ENCODE data around the gene FCER2. TPM values are rescaled to one million over a fixed set of nuclear protein-coding genes. Genes with fewer than 3 reads are reported as not detected.
"Not testable (repeated sequence)": the region's sequence is repeated elsewhere in the genome, so short reads cannot be mapped to it uniquely, and the experiment has no call there.

Gene FCER2, protein sequence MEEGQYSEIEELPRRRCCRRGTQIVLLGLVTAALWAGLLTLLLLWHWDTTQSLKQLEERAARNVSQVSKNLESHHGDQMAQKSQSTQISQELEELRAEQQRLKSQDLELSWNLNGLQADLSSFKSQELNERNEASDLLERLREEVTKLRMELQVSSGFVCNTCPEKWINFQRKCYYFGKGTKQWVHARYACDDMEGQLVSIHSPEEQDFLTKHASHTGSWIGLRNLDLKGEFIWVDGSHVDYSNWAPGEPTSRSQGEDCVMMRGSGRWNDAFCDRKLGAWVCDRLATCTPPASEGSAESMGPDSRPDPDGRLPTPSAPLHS
- polyA plus RNA-seq (ENCODE audit: insufficient read length in 4 of 4): 1 to 10 TPM in 1 of 4 donors, under 1 TPM in 3; 0.19 to 1.2 (median 0.36) TPM

- DNase-seq (ENCODE audit: low read depth in 4 of 4, low spot score in 3 of 4): no peak
Measured at GRCh38 chr19:7701654-7702457, at the start of gene FCER2. FCER2 (minus strand) TSS chr19:7702131; CDS start chr19:7699760, 2,371 bp downstream.

DNA sequence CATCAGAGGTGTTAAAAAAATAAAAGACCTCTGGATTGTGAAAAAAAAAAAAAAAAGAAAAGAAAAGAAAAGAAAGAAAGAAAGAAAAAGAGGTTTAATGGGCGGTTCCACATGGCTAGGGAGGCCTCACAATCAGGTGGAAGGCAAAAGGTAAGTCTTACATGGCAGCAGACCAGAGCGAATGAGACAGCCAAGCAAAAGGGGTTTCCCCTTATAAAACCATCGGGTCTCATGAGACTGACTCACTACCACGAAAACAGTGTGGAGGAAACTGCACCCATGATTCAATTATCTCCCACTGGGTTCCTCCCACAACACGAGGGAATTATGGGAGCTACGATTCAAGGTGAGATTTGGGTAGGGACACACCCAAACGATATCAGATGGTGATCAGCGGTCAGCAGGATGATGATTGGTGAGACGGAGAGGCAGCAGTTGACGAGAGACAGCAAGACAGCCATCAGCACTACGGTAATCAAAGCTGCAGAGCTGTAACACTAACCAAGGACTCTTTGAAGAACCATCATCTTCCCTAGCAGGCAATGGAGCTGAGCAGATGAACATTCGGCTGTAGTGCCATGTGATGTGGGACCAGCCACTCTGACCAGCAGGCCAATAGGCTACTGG lies 49.3 kb upstream of the FCER2 start:
- no peak for DNase-seq (ENCODE audit: low read depth in 4 of 4, low spot score in 3 of 4)

DNA sequence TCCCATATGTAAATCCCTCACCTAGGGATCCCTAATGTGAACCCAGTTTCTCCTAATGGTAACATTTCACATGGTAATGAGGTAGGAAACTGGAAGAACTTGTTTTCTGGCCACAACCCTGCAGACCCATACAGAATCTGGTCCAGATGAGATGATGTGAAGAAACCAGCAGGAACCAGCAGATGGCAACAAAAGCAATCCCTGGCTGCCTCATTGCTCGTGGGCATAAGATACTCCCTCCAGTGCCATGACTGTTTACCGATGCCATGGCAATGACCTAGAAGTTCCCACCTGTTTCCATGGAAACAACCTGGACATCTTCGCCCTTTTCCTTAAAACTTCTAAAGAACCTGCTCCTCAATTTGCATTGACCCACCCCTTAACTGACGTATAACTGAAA lies 46.8 kb upstream of the FCER2 start:
- peak in 2 of 4 donors; percentile 25 to 39 for DNase-seq (ENCODE audit: low read depth in 4 of 4, low spot score in 3 of 4)

GRCh38 chr19:7748171-7748570 lies 46.2 kb upstream of the FCER2 start:
- DNase-seq (ENCODE audit: low read depth in 4 of 4, low spot score in 3 of 4): no peak

DNA sequence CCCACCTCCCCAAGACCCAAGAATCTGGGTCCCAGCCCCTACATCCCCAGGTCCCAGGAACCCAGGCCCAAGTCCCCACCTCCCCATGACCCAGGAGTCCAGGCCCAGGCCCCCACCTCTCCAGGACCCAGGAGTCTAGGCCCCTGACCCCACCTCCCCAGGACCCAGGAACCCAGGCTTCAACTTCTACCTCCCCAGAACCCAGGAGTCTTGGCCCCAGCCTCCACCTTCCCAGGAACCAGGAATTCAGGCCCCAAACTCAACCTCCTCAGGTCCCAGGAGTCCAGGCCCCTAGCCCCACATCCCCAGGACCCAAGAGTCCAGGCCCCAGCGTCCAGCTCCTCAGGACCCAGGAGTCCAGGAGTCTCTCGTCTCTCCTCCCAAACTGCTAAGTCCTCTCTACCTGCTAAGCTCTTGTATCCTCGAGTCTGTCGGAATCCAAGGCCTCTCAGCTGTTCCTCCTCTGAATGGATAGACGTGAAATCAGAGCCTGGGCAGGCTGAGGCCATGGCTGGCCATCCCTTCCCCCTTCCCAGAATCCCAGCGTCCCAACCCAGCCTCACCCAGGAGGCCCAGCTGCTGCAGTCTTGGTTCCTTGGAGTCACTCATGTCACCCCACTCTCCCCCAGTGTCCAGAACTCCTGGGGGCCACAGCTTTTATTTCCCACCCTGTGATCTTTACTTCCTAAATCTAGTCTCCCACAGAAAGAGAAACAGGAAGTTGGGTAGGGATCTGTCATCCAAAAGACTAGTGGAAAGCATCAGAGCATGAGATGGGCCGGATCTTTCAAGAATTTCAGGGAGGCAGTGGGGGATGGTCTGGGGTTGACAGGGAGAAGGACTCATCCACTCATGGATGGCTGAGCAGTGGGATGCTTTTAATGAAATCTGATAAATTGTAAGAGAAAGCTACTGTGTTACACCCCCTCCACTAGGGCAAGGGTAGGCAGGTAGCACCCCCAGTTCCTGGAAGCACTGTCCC lies 45.3 kb upstream of the FCER2 start, which contains the start of gene CD209:
CD209 (minus strand) TSS at position 632 of the 982 bp plus-strand sequence; CDS start at position 609, 23 bp downstream.
- no peak for DNase-seq (ENCODE audit: low read depth in 4 of 4, low spot score in 3 of 4)

GRCh38 chr19:7746306-7746705 lies 44.4 kb upstream of the FCER2 start:
- not testable (repeated sequence) for DNase-seq (ENCODE audit: low read depth in 4 of 4, low spot score in 3 of 4)

DNA sequence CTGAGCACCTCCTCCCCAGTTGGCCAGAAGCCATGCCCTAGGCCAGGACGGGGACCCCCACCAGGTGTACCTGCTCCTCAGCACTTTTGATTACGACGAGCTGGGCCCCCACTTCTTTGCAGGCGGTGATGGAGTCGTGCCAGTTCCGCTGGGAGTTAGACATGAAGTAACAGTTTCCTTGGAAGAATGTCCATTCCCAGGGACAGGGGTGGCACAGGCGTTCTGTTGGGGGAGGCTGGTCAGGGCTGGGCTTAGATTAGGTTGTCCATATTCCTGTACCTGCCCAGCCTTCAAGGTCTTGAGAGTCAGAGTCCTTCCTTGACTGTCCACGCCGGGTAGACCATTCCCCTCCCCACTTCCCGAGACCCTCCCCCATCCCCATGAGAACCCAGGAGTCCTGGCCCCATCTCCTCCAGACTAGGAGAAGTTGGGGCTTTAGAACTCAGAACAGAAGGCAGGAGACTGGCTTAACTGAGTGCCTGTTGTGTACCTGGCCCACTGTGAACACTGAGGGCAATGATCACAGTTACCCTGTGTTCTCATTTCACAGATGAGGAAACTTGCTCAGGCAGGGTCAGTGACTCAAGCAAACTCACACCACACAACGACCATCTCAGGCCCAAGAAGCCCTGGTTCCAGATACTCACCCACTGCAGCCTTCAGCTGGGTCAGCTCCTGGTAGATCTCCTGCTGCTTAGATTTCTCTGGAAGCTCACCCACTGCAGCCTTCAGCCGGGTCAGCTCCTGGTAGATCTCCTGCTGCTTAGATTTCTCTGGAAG lies 43.1 kb upstream of the FCER2 start:
- no peak for DNase-seq (ENCODE audit: low read depth in 4 of 4, low spot score in 3 of 4)

DNA sequence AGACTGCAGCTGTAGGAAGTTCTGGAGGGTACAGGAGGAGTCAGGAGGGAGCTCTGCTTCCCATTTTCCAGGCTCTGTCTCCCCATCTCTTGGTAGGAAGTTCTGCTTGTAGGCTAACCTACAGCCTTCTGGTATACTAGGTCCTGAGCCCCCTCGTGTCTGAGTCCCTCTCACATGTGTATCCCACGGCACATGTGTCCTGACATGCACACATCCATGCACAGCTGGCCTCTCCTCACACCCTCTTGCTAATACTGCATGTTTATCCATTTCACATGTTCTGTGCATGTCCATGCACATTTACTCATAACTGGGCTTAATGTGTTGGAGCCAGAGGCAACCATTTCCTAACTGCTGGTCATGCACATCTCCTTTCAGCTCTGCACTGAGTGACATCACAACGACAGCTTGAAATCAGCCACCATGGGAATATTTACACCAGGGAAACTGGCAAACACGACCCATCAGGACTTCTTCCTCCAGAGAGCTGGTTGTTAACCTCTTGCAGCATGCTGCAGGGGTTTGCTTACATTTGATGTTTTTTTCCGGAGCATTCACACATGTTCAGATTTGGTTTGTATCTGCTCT lies 42.4 kb upstream of the FCER2 start:
- DNase-seq (ENCODE audit: low read depth in 4 of 4, low spot score in 3 of 4): no peak

- DNase-seq (ENCODE audit: low read depth in 4 of 4, low spot score in 3 of 4): no peak
Measured at GRCh38 chr19:7743425-7743841, 41.5 kb upstream of the FCER2 start.

GRCh38 chr19:7742991-7743390 lies 41.1 kb upstream of the FCER2 start:
- no peak for DNase-seq (ENCODE audit: low read depth in 4 of 4, low spot score in 3 of 4)

DNA sequence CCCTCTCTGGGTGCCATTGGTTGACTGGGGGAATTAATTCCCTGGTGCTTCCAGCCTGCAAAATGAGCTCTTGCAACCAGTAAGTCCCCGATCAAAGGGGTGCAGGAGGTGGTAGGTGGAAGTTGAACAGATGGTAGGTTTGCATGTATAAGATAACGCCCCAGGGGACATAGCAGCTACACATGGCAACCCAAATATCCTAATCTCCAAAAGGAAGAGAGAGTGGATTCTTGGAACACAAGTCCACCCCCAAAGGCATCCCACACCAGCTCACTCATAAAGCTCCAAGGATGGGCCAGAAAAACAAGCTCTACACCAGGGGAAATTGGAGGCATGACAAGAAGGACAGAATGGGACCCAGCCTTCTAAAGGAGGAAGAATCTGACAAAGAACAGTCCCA lies 40.6 kb upstream of the FCER2 start:
- no peak for DNase-seq (ENCODE audit: low read depth in 4 of 4, low spot score in 3 of 4)

- DNase-seq (ENCODE audit: low read depth in 4 of 4, low spot score in 3 of 4): no peak
Measured at GRCh38 chr19:7740682-7741054, 38.7 kb upstream of the FCER2 start.

GRCh38 chr19:7739801-7740681 lies 38.1 kb upstream of the FCER2 start:
- no peak for DNase-seq (ENCODE audit: low read depth in 4 of 4, low spot score in 3 of 4)

- DNase-seq (ENCODE audit: low read depth in 4 of 4, low spot score in 3 of 4): no peak
Measured at GRCh38 chr19:7739211-7739755, 37.4 kb upstream of the FCER2 start.

DNA sequence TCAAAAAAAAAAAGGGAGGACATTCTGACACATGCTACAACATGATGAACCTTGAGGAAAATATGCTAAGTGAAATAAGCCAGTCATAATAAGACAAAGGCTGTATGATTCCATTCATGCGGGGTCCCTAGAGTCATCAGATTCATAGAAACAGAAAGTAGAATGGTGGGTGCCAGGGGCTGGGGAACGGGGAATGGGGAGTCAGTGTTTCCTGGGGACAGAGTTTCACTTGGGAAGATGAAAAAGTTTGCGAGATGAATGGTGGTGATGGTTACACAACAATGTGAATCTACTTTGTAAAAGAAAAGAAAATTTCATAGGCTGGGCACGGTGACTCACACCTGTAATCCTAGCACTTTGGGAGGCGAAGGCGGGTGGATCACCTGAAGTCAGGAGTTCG lies 36.1 kb upstream of the FCER2 start:
- no peak for DNase-seq (ENCODE audit: low read depth in 4 of 4, low spot score in 3 of 4)

- DNase-seq (ENCODE audit: low read depth in 4 of 4, low spot score in 3 of 4): no peak
Measured at GRCh38 chr19:7737215-7737614, 35.3 kb upstream of the FCER2 start.

DNA sequence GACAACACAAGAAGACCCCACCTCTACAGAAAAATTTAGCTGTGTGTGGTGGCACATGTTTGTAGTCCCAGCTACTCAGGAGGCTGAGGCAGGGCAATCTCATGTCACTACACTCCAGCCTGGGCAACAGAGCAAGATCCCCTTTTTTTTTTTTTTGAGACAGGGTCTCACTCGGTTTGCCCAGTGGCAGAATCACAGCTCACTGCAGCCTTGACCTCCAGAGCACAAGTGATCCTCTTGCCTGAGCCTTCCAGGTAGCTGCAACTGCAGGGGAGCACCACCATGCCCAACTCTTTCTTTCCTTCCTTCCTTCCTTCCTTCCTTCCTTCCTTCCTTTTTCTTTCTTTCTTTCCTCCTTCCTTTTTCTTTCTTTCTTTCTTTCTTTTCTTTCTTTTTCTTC lies 34.2 kb upstream of the FCER2 start:
- no peak for DNase-seq (ENCODE audit: low read depth in 4 of 4, low spot score in 3 of 4)
